Naive thymus-derived CD8-positive, alpha-beta T cell (primary cell): ENCODE results near the gene CXCR5. TPM values are rescaled to one million over a fixed set of nuclear protein-coding genes. Genes with fewer than 3 reads are reported as not detected.
A peak's percentile ranks its signal among the peaks of the same experiment; 100 is the strongest.
"Not testable (repeated sequence)": the region's sequence is repeated elsewhere in the genome, so short reads cannot be mapped to it uniquely, and the experiment has no call there.

Source experiments
- ATAC-seq, 2 donors: fragments of 150-1000 bp; cut with Tn5 transposase in 1 of 2; sonication (Bioruptor Pico), chemical (Tn5 transposase) in 1 of 2; 1 replicate in 1 of 2; 2 replicates in 1 of 2; pipeline ENCODE4 v1.10.0; 2021; ENCODE audit warnings: mild to moderate bottlenecking in 2 of 2, moderate library complexity in 2 of 2
- POLR2A ChIA-PET: fragments of 350-600 bp; sonication (Branson Sonifier 250); formaldehyde crosslinking; loops from one replicate; lab custom pipeline; 2021; ENCODE audit warnings: antibody characterized with exemption; lab: Charles Lee
- DNase-seq, 10 donors: peaks; one replicate each; pipeline versions ENCODE4 v3.0.0 to v3.0.0-alpha.2; 2020 to 2022
- H3K27ac Mint-ChIP-seq, 10 donors: one replicate each; pipeline ENCODE4 v1.8.0; 2020 to 2022; ENCODE audit warnings: mild to moderate bottlenecking in 10 of 10, mixed read lengths in 10 of 10, moderate library complexity in 4 of 10, inconsistent platforms in 1 of 10
- H3K27me3 Mint-ChIP-seq, 5 donors: one replicate each; pipeline ENCODE4 v1.8.0; 2021 to 2022; ENCODE audit warnings: mixed read lengths in 5 of 5
- H3K36me3 Mint-ChIP-seq, 3 donors: one replicate each; pipeline ENCODE4 v1.8.0; 2020 to 2022; ENCODE audit warnings: mixed read lengths in 3 of 3, mild to moderate bottlenecking in 2 of 3, inconsistent platforms in 1 of 3
- H3K4me1 Mint-ChIP-seq, 4 donors: one replicate each; pipeline ENCODE4 v1.8.0; 2021 to 2022; ENCODE audit warnings: mixed read lengths in 4 of 4
- H3K4me3 Mint-ChIP-seq, 10 donors: one replicate each; pipeline ENCODE4 v1.8.0; 2020 to 2022; ENCODE audit warnings: mild to moderate bottlenecking in 10 of 10, mixed read lengths in 10 of 10, moderate library complexity in 6 of 10, inconsistent platforms in 1 of 10
- H3K9me3 Mint-ChIP-seq, 9 donors: one replicate each; pipeline ENCODE4 v1.8.0; 2020 to 2022; ENCODE audit warnings: mixed read lengths in 9 of 9, mild to moderate bottlenecking in 3 of 9, inconsistent platforms in 1 of 9, moderate library complexity in 1 of 9
- polyA plus RNA-seq, 3 donors: library from polyadenylated mRNA; unstranded; fragments of 300-500 nt; fragmentation: Illumina TruSeq; gene quantifications; one replicate each; pipeline ENCODE4 v1.2.3, GENCODE V29; 2021
- total RNA-seq, 8 experiments: library from RNA in 2 of 8; stranded (reverse) in 2 of 8; gene quantifications; one replicate each; pipeline ENCODE4 v1.2.3 and lab custom pipeline; 2021 to 2026

CXCR5 gene
- 1 to 10 TPM; 3.2 to 3.5 TPM for total RNA-seq
- under 1 TPM; 0.17 to 0.63 (median 0.29) TPM for polyA plus RNA-seq
- total RNA-seq (lab: John Stamatoyannopoulos, UW) = 0.06 to 5.4 (median 0.62) reads per million in 6 experiments

DNA sequence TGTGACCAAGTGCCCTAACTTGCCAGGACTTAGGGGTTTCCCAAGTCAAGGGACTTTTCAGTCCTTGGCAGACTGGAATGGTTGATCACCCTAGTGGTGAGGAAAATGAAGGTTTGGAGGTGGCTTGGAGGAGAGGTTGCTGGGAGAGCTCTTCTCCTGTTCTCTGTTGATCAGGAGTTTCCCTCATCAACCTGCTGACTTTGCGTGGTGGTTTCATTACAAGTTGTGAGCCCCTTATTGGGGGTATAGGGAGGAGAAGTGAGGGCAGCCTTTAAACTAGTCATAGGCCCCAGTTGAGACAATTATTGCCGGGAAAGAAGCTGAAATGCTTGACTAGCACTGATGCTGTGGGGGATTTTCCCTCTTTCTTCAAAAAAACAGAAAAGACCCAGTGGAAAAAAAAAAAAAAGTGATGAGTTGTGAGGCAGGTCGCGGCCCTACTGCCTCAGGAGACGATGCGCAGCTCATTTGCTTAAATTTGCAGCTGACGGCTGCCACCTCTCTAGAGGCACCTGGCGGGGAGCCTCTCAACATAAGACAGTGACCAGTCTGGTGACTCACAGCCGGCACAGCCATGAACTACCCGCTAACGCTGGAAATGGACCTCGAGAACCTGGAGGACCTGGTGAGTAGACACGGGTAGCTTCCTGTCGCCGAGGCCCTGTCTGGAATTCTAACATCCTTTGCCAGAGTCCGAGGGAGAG lies at the start of gene CXCR5:
Gene CXCR5 (plus strand): TSS at position 525 of the 704 bp plus-strand sequence. CDS start 50 bp downstream, at position 575.
- no peaks in the 10 kb centered on the region for H3K9me3 Mint-ChIP-seq
- no peaks in the 10 kb centered on the region for H3K27me3 Mint-ChIP-seq
- peak in 2 of 10 donors; percentile 38 to 60 for DNase-seq
- peaks cover 37 to 81% (median 79%) of the 10 kb centered on the region in 4 donors for H3K4me1 Mint-ChIP-seq
- ATAC-seq = peak; percentile 40 to 62
- peak within 1 kb of the TSS in 4 of 10 donors; percentile 22 to 88 (median 44) for H3K4me3 Mint-ChIP-seq
- no peaks in the 10 kb centered on the region for H3K36me3 Mint-ChIP-seq
- POLR2A ChIA-PET = interaction anchor here (0.6 to 3.3 kb wide), 5 partner anchors 9 to 93 kb away, joined by 3 to 37 read pairs (median 16); partner anchors contain the start of gene DDX6
- H3K27ac Mint-ChIP-seq = peak within 1 kb of the TSS; percentile 22 to 84 (median 72)

DNA sequence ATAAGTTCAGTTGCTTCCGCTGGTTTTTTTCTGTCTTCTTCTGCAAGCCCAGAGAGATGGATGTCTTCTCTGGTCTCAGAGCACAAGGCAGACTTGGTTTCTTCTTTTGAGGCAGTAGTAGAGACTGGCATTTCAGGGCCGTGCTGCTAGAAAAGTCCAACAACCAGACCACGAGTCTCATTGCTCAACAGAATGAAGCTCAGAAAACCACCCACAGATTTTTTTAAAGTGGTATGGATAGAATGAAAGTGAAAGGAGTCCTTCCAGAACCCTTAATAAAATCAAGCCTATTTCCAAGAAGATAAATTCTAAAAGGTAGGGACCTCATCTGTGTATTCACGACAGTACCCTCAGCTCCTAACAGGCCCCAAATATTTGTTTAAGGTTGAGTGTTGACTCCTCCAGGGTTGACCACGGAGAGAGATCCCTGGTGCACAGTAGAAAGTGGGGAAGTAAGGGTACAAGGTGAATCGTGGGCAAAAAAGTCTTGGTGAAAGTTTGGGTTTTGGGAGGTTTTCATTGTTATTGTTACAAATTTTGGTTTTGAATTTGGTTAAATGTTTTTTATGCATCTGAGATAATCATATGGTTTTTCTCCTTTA lies 49.2 kb upstream of the CXCR5 start:
- peak overlapping the region; percentile 45 to 73 (median 62) for H3K4me3 Mint-ChIP-seq
- no peaks in the 10 kb centered on the region for H3K36me3 Mint-ChIP-seq
- POLR2A ChIA-PET = interaction anchor here (0.6 to 2.7 kb wide), 5 partner anchors 20 to 49 kb away, joined by 3 to 9 read pairs (median 4); partner anchors contain the start of gene DDX6
- H3K27ac Mint-ChIP-seq = peak overlapping the region; percentile 1 to 91 (median 86)
- peak in 3 of 10 donors; percentile 17 to 30 (median 22) for DNase-seq
- peak; percentile 47 to 50 for ATAC-seq
- peaks cover 12 to 32% (median 16%) of the 10 kb centered on the region in 4 donors for H3K4me1 Mint-ChIP-seq
- no peaks in the 10 kb centered on the region for H3K9me3 Mint-ChIP-seq
- no peaks in the 10 kb centered on the region for H3K27me3 Mint-ChIP-seq

- H3K27me3 Mint-ChIP-seq = no peaks in the 10 kb centered on the region
- no peak overlapping the region for H3K27ac Mint-ChIP-seq
- DNase-seq (no peak), ATAC-seq (no peak)
- H3K9me3 Mint-ChIP-seq = no peaks in the 10 kb centered on the region
- no peaks in the 10 kb centered on the region for H3K36me3 Mint-ChIP-seq
- POLR2A ChIA-PET = interaction anchor here (0.9 kb wide), 1 partner anchor 45 kb away, joined by 3 read pairs; no protein-coding TSS in a partner anchor
- peaks cover 19 to 39% (median 29%) of the 10 kb centered on the region in 4 donors for H3K4me1 Mint-ChIP-seq
- no peak overlapping the region for H3K4me3 Mint-ChIP-seq
These were observed 45.8 kb upstream of the CXCR5 start for GRCh38 chr11:118837868-118838267.

- no peak for DNase-seq
- Mint-ChIP-seq H3K36me3 (no peaks in the 10 kb centered on the region), H3K4me1 (peaks cover 16 to 38% (median 28%) of the 10 kb centered on the region in 4 donors), H3K9me3 (no peaks in the 10 kb centered on the region), H3K27ac (peak overlapping the region in 4 of 10 donors; percentile 22 to 65 (median 44)), H3K27me3 (no peaks in the 10 kb centered on the region), H3K4me3 (peak overlapping the region in 1 of 10 donors; percentile 45)
- ATAC-seq = no peak
- POLR2A ChIA-PET = interaction anchor here (0.9 kb wide), 1 partner anchor 31 kb away, joined by 3 read pairs; no protein-coding TSS in a partner anchor
These were observed 44.7 kb upstream of the CXCR5 start for GRCh38 chr11:118838905-118839553.

GRCh38 chr11:118841469-118842242 lies 42.0 kb upstream of the CXCR5 start:
- Mint-ChIP-seq H3K27me3 (no peaks in the 10 kb centered on the region), H3K27ac (peak overlapping the region in 9 of 10 donors; percentile 4 to 88 (median 71))

GRCh38 chr11:118842369-118842768 lies 41.3 kb upstream of the CXCR5 start:
- POLR2A ChIA-PET = no interaction called here
- Mint-ChIP-seq H3K27ac (peak overlapping the region in 4 of 10 donors; percentile 10 to 29 (median 19)), H3K4me1 (peaks cover 12 to 37% (median 24%) of the 10 kb centered on the region in 4 donors), H3K9me3 (no peaks in the 10 kb centered on the region), H3K27me3 (no peaks in the 10 kb centered on the region), H3K36me3 (no peaks in the 10 kb centered on the region), H3K4me3 (no peak overlapping the region)
- ATAC-seq (no peak), DNase-seq (no peak)

More at GRCh38 chr11:118841469-118842242, 42.0 kb upstream of the CXCR5 start:
- no peaks in the 10 kb centered on the region for H3K9me3 Mint-ChIP-seq
- POLR2A ChIA-PET = interaction anchor here (1.4 kb wide), 1 partner anchor 51 kb away, joined by 4 read pairs; the partner anchor contains the start of gene DDX6
- H3K4me3 Mint-ChIP-seq = peak overlapping the region; percentile 0 to 79 (median 34)
- H3K4me1 Mint-ChIP-seq = peaks cover 12 to 37% (median 24%) of the 10 kb centered on the region in 4 donors
- ATAC-seq (peak; percentile 50 to 59), DNase-seq (peak in 2 of 10 donors; percentile 7 to 35)
- no peaks in the 10 kb centered on the region for H3K36me3 Mint-ChIP-seq

GRCh38 chr11:118842843-118843242 lies 40.8 kb upstream of the CXCR5 start:
- H3K27me3 Mint-ChIP-seq, H3K9me3 Mint-ChIP-seq, H3K36me3 Mint-ChIP-seq, DNase-seq, POLR2A ChIA-PET, H3K4me3 Mint-ChIP-seq, ATAC-seq: not testable (repeated sequence)
- peak overlapping the region in 3 of 10 donors; percentile 10 to 33 (median 16) for H3K27ac Mint-ChIP-seq
- H3K4me1 Mint-ChIP-seq = peaks cover 16 to 33% (median 24%) of the 10 kb centered on the region in 4 donors

DNA sequence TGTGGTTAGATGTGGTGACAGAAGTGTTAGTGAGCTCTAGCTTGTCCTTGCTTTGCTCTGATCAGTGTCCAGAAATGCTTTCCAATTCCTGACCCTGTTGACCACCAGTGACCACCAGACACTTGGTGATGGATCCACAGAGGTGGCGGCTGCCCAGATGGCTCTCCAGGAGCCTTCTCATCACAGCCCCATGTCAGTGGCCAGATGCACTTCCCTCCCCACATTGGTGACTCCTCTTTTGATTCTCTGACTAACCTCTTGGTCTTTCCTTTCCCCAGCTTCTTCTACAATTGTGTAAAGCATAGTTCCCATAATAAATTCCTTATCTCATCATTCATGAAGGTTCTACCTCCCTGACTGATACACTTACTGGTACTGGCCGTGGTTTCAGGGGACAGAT lies 40.1 kb upstream of the CXCR5 start:
- DNase-seq (no peak), ATAC-seq (no peak)
- Mint-ChIP-seq H3K4me1 (peaks cover 16 to 34% (median 26%) of the 10 kb centered on the region in 4 donors), H3K36me3 (no peaks in the 10 kb centered on the region), H3K27me3 (no peaks in the 10 kb centered on the region), H3K9me3 (no peaks in the 10 kb centered on the region), H3K4me3 (no peak overlapping the region), H3K27ac (peak overlapping the region in 3 of 10 donors; percentile 17 to 64 (median 50))
- POLR2A ChIA-PET = interaction anchor here (1.4 to 1.7 kb wide), 2 partner anchors 51 kb away, joined by 4 to 6 read pairs; no protein-coding TSS in a partner anchor

DNA sequence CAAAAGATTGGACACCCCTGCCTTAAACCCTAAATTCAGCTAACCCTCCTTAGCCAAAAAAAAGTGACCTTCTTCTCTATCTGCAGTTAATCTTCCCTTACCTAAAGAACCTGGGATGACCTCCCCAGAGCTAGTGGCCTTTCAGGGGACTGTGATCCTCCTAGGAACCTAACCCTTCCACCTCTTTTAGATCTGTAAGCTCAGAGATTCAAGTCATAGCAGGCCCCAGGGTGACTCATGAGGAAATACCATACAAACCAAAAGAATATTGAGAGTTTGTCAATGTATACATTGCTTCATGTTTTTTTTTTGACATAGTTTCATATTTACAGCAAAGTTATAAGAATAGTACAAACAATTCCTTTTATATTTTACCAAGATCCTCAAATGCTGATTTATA lies 38.3 kb upstream of the CXCR5 start:
- Mint-ChIP-seq H3K27ac (peak overlapping the region in 1 of 10 donors; percentile 87), H3K4me3 (no peak overlapping the region), H3K36me3 (no peaks in the 10 kb centered on the region), H3K4me1 (peaks cover 18 to 33% (median 28%) of the 10 kb centered on the region in 4 donors), H3K9me3 (no peaks in the 10 kb centered on the region), H3K27me3 (no peaks in the 10 kb centered on the region)
- ATAC-seq = no peak
- POLR2A ChIA-PET = interaction anchor here (0.6 to 1.7 kb wide), 4 partner anchors 11 to 57 kb away, joined by 3 to 6 read pairs (median 4); no protein-coding TSS in a partner anchor
- DNase-seq = no peak

DNA sequence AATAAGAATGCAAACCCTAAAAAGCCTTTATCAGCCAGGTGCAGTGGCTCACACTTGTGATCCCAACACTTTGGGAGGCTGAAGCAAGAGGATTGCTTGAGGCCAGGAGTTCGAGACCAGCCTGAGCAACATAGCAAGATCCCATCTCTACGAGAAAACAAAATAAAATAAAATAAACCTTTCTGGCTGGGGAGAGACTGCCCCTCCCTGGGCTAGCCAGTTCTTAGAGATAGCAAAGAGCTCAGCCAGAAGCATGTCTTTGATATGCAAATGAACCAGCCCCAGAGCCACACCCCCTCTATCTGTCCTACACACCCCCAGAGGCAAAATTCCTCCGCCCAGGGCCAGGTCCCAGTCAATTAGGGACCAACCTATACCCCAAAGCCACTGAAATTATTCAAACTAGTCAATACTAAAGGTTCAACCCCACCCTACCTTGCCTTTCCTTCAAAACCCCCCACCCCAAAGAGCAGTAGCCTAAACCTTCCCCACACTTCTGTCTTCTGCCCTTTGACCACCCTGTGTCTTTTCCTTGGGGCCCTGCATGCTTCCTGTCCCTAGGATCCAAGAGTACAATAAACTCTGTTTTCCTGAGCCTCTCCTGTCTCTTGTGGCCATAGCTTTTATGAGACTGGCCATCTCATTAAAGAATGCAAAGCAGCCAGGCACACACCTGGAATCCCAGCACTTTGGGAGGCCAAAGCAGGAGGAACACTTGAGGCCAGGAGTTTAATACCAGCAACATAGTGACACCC lies 37.3 kb upstream of the CXCR5 start:
- DNase-seq = no peak
- POLR2A ChIA-PET = no interaction called here
- H3K4me3 Mint-ChIP-seq = no peak overlapping the region
- ATAC-seq = no peak
- no peaks in the 10 kb centered on the region for H3K9me3 Mint-ChIP-seq
- H3K36me3 Mint-ChIP-seq = no peaks in the 10 kb centered on the region
- peak overlapping the region in 1 of 10 donors; percentile 81 for H3K27ac Mint-ChIP-seq
- peaks cover 15 to 27% (median 24%) of the 10 kb centered on the region in 4 donors for H3K4me1 Mint-ChIP-seq
- no peaks in the 10 kb centered on the region for H3K27me3 Mint-ChIP-seq

DNA sequence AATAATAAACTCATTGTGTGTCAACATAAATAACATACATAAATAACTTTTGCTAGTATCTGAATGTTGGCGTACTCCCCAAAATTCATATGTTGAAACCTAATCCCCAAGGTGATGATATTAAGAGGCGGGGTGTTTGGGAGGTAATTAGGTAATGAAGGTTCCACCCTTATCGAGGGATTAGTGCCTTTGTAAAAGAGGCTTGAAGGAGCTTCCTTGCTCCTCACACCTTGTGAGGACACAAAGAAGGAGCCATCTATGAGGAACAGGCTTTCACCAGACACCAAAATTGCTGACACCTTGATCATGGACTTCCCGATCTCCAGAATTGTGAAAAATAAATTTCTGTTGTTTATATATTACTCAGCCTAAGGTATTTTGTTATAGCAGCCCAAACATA lies 33.9 kb upstream of the CXCR5 start:
- DNase-seq = no peak
- Mint-ChIP-seq H3K27ac (peak overlapping the region in 2 of 10 donors; percentile 11 to 12), H3K27me3 (no peaks in the 10 kb centered on the region), H3K36me3 (no peaks in the 10 kb centered on the region), H3K4me3 (no peak overlapping the region), H3K4me1 (peaks cover 12 to 26% (median 16%) of the 10 kb centered on the region in 4 donors), H3K9me3 (no peaks in the 10 kb centered on the region)
- ATAC-seq = no peak
- POLR2A ChIA-PET = interaction anchor here (0.6 to 0.8 kb wide), 3 partner anchors 9 to 56 kb away, joined by 3 read pairs; no protein-coding TSS in a partner anchor
